H1 (cell line): ENCODE results near the gene TCERG1. TPM values are rescaled to one million over a fixed set of nuclear protein-coding genes. Genes with fewer than 3 reads are reported as not detected.

Source experiments
- CTCF ChIA-PET: fragments of 300-600 bp; sonication (Branson Sonifier 250); formaldehyde crosslinking; loops from one replicate; lab custom pipeline; 2021; ENCODE audit not compliant: partially characterized antibody; lab: Charles Lee
- POLR2A ChIA-PET: fragments of 300-600 bp; sonication (Branson Sonifier 250); formaldehyde crosslinking; loops from one replicate; lab custom pipeline; 2021; ENCODE audit warnings: inconsistent platforms; ENCODE audit not compliant: partially characterized antibody; lab: Charles Lee
- DNase-seq, 2 experiments: peaks; one replicate each; pipeline versions ENCODE4 v3.0.0 to v3.0.0-alpha.2; 2010 to 2022; ENCODE audit warnings: low spot score in 2 of 2, low read depth in 1 of 2, mixed read lengths in 1 of 2
- FAIRE-seq: peaks from 2 replicates; lab custom pipeline; 2011; peaks lifted over from hg19 to GRCh38; lab: Jason Lieb, UNC
- H2AFZ ChIP-seq: 2 replicates; pipeline ENCODE4 v1.8.1; 2012; ENCODE audit warnings: low read length, inconsistent platforms
- H2AK5ac ChIP-seq: 2 replicates; pipeline ENCODE4 v1.6.1; 2013; ENCODE audit warnings: low read depth, low read length
- H2BK120ac ChIP-seq: replicated peaks from 2 replicates; pipeline ENCODE3; 2013; ENCODE audit warnings: low read depth, low read length, inconsistent platforms
- H2BK12ac ChIP-seq: 2 replicates; pipeline ENCODE4 v1.6.1; 2013; ENCODE audit warnings: low read depth, low read length
- H2BK15ac ChIP-seq: 2 replicates; pipeline ENCODE4 v1.6.1; 2013; ENCODE audit warnings: low read length
- H2BK20ac ChIP-seq: 2 replicates; pipeline ENCODE4 v1.6.1; 2013; ENCODE audit warnings: low read length
- H2BK5ac ChIP-seq: 2 replicates; pipeline ENCODE4 v1.6.1; 2013; ENCODE audit warnings: low read depth, low read length
- H3K14ac ChIP-seq: 2 replicates; pipeline ENCODE4 v1.6.1; 2013; ENCODE audit warnings: inconsistent platforms; ENCODE audit not compliant: insufficient read length
- H3K18ac ChIP-seq: 2 replicates; pipeline ENCODE4 v1.6.1; 2013; ENCODE audit warnings: low read length; ENCODE audit errors: extremely low read depth
- H3K23ac ChIP-seq: 2 replicates; pipeline ENCODE4 v1.6.1; 2013; ENCODE audit warnings: inconsistent platforms; ENCODE audit not compliant: insufficient read length
- H3K23me2 ChIP-seq: 2 replicates; pipeline ENCODE4 v1.6.1; 2013; ENCODE audit warnings: low read depth, low read length
- H3K27ac ChIP-seq: 2 replicates; pipeline ENCODE4 v1.6.1; 2011; ENCODE audit warnings: low read depth, low read length, inconsistent platforms
- H3K27me3 ChIP-seq, 4 experiments: replicated peaks in 1 of 4; 1 replicate in 1 of 4; 2 replicates in 3 of 4; pipeline versions ENCODE4 v1.6.1 to v1.8.1; 2011 to 2013; ENCODE audit warnings: low read length in 3 of 4, mild to moderate bottlenecking in 3 of 4, inconsistent platforms in 2 of 4, mixed read lengths in 2 of 4, moderate library complexity in 1 of 4; ENCODE audit not compliant: control insufficient read depth in 3 of 4, insufficient read depth in 3 of 4; ENCODE audit errors: extremely low read depth in 1 of 4
- H3K36me3 ChIP-seq, 4 experiments: 2 replicates each; pipeline versions ENCODE4 v1.6.1 to v1.8.1; 2011 to 2013; ENCODE audit warnings: mild to moderate bottlenecking in 4 of 4, low read length in 3 of 4, moderate library complexity in 2 of 4, control low read depth in 1 of 4, inconsistent platforms in 1 of 4; ENCODE audit not compliant: insufficient read depth in 4 of 4, control insufficient read depth in 2 of 4
- H3K4ac ChIP-seq: replicated peaks from 2 replicates; pipeline ENCODE3; 2013; ENCODE audit warnings: low read length, low read depth, mixed read lengths, inconsistent platforms; ENCODE audit not compliant: insufficient read length
- H3K4me1 ChIP-seq, 4 experiments: replicated peaks in 1 of 4; 1 replicate in 1 of 4; 2 replicates in 3 of 4; pipeline versions ENCODE4 v1.6.1 to v1.8.1; 2011 to 2013; ENCODE audit warnings: low read length in 3 of 4, inconsistent platforms in 2 of 4, mixed read lengths in 1 of 4; ENCODE audit not compliant: insufficient read depth in 4 of 4, control insufficient read depth in 3 of 4
- H3K4me2 ChIP-seq, 2 experiments: 2 replicates each; pipeline versions ENCODE4 v1.6.1 to v1.8.1; 2011 to 2013; ENCODE audit warnings: low read depth in 2 of 2, low read length in 2 of 2, control low read depth in 1 of 2, inconsistent platforms in 1 of 2, mild to moderate bottlenecking in 1 of 2; ENCODE audit not compliant: insufficient read depth in 1 of 2
- H3K4me3 ChIP-seq, 4 experiments: fragments of 200-600, 300-600 bp in 1 of 4; sonication (generic), shearing (Covaris generic), sonication (Bioruptor Twin) in 1 of 4; 2 replicates each; pipeline versions ENCODE4 v1.5.1 to v1.8.1; 2011 to 2016; ENCODE audit warnings: low read length in 4 of 4, low read depth in 3 of 4, control low read depth in 2 of 4, inconsistent platforms in 2 of 4, mild to moderate bottlenecking in 2 of 4, mixed read lengths in 1 of 4, moderate library complexity in 1 of 4; ENCODE audit not compliant: insufficient read depth in 2 of 4; ENCODE audit errors: extremely low read depth in 1 of 4
- H3K56ac ChIP-seq: replicated peaks from 2 replicates; pipeline ENCODE3; 2013; ENCODE audit warnings: low read depth, mild to moderate bottlenecking, mixed read lengths, low read length, inconsistent platforms; ENCODE audit not compliant: insufficient read length
- H3K79me1 ChIP-seq: 2 replicates; pipeline ENCODE4 v1.6.1; 2013; ENCODE audit warnings: low read depth, low read length, control low read depth
- H3K79me2 ChIP-seq, 2 experiments: 2 replicates each; pipeline versions ENCODE4 v1.6.1 to v1.8.1; 2012 to 2013; ENCODE audit warnings: low read length in 2 of 2, mild to moderate bottlenecking in 2 of 2, inconsistent platforms in 1 of 2; ENCODE audit not compliant: insufficient read depth in 2 of 2, control insufficient read depth in 1 of 2
- H3K9ac ChIP-seq, 4 experiments: replicated peaks in 1 of 4; 1 replicate in 1 of 4; 2 replicates in 3 of 4; pipeline versions ENCODE4 v1.6.1 to v1.8.1; 2011 to 2013; ENCODE audit warnings: low read depth in 3 of 4, low read length in 3 of 4, control low read depth in 2 of 4, mild to moderate bottlenecking in 2 of 4, moderate library complexity in 2 of 4, inconsistent platforms in 1 of 4; ENCODE audit errors: extremely low read depth in 1 of 4
- H3K9me3 ChIP-seq, 2 experiments: 2 replicates each; pipeline versions ENCODE4 v1.6.1 to v1.8.1; 2012 to 2013; ENCODE audit warnings: mild to moderate bottlenecking in 2 of 2, moderate library complexity in 2 of 2, control low read depth in 1 of 2, inconsistent platforms in 1 of 2, low read depth in 1 of 2, low read length in 1 of 2, mixed read lengths in 1 of 2; ENCODE audit not compliant: insufficient read depth in 2 of 2
- H4K20me1 ChIP-seq, 2 experiments: replicated peaks in 1 of 2; 2 replicates each; pipeline versions ENCODE3 to v1.8.1; 2011 to 2013; ENCODE audit warnings: inconsistent platforms in 2 of 2, low read length in 2 of 2, mild to moderate bottlenecking in 1 of 2; ENCODE audit not compliant: insufficient read depth in 2 of 2, control insufficient read depth in 1 of 2
- H4K5ac ChIP-seq: 2 replicates; pipeline ENCODE4 v1.6.1; 2013; ENCODE audit warnings: low read length, low read depth, mixed read lengths, inconsistent platforms; ENCODE audit not compliant: insufficient read length
- H4K8ac ChIP-seq: 2 replicates; pipeline ENCODE4 v1.8.0; 2013; ENCODE audit warnings: mild to moderate bottlenecking, moderate library complexity, low read length, inconsistent platforms; ENCODE audit not compliant: insufficient read depth; ENCODE audit errors: extremely low read depth
- H4K91ac ChIP-seq: replicated peaks from 2 replicates; pipeline ENCODE3; 2013; ENCODE audit warnings: low read length, mixed read lengths, inconsistent platforms; ENCODE audit not compliant: insufficient read length
- ASH2L ChIP-seq: fragments of 200-600, 300-600 bp; sonication (generic); IDR thresholded peaks from one replicate; pipeline ENCODE4 v1.7.1; 2017; ENCODE audit warnings: low read length
- ATF2 ChIP-seq: IDR thresholded peaks from 2 replicates; pipeline ENCODE4 v1.6.1; 2012; ENCODE audit warnings: low read length, inconsistent platforms
- BACH1 ChIP-seq: IDR thresholded peaks from 2 replicates; pipeline ENCODE4 v1.6.1; 2012; ENCODE audit warnings: low read length, improper control_type of control experiment
- BCL11A ChIP-seq, 2 experiments: IDR thresholded peaks; one replicate each; pipeline ENCODE4 v1.6.1; 2011; ENCODE audit warnings: low read depth in 2 of 2, low read length in 2 of 2, mild to moderate bottlenecking in 2 of 2
- CEBPB ChIP-seq: IDR thresholded peaks from 2 replicates; pipeline ENCODE4 v1.6.1; 2012; ENCODE audit warnings: low read depth, low read length
- CHD2 ChIP-seq: IDR thresholded peaks from 2 replicates; pipeline ENCODE4 v1.6.1; 2012; ENCODE audit warnings: low read length, improper control_type of control experiment
- RXRA ChIP-seq: IDR thresholded peaks from 2 replicates; pipeline ENCODE4 v1.6.1; 2011; ENCODE audit warnings: low read depth, mild to moderate bottlenecking, low read length, moderate library complexity; ENCODE audit not compliant: insufficient read depth
- SP4 ChIP-seq: IDR thresholded peaks from 2 replicates; pipeline ENCODE4 v1.6.1; 2012; ENCODE audit warnings: low read length, inconsistent platforms
- WGBS, 2 experiments: shearing (Covaris generic) in 1 of 2; methylation state at CpG; one replicate each; pipeline versions ENCODE4 v1.1.6 to v1.1.7; 2013 to 2015; ENCODE audit warnings: low lambda C conversion rate in 2 of 2, mixed read lengths in 2 of 2, inconsistent platforms in 1 of 2, low coverage in 1 of 2, missing lambda C conversion rate in 1 of 2; ENCODE audit not compliant: insufficient replicate concordance in 2 of 2, insufficient coverage in 1 of 2, insufficient read length in 1 of 2; ENCODE audit errors: extremely low coverage in 1 of 2, missing lambda C conversion rate in 1 of 2; 5-methylcytosine and 5-hydroxymethylcytosine counted together
- polyA plus RNA-seq, 7 experiments: library from polyadenylated mRNA; depleted of rRNA in 3 of 7; stranded (reverse) in 5 of 7; unstranded in 2 of 7; fragments of >200 nt in 5 of 7; fragments of 200-250 nt in 2 of 7; gene quantifications; 1 replicate in 5 of 7; 2 replicates in 1 of 7; 4 replicates in 1 of 7; pipeline versions ENCODE4 v1.2.1 to v1.2.3, GENCODE V29; 2011 to 2013; ENCODE audit warnings: missing spikeins in 2 of 7, mixed read lengths in 2 of 7
- total RNA-seq: library from RNA; stranded (reverse); fragmentation: NEBNext Ultra II Directional; extraction: Animal tissue kit (Norgen Biotek cat#: 25700); gene quantifications from 2 replicates; pipeline ENCODE4 v1.2.1, GENCODE V29; 2021

Gene TCERG1
- total and polyA plus RNA-seq, 2 of the 8 experiments (the other 6 are each of a cell fraction or from before 2014, with no cell fraction given) = 105 to 122 TPM

GRCh38 chr5:146529984-146530383 is 82.9 kb downstream of the TCERG1 start:
- no peak for TF ChIP-seq CEBPB
- TF ChIP-seq SP4 = no peak
- TF ChIP-seq RXRA = no peak
- no peak for TF ChIP-seq CHD2
- TF ChIP-seq BACH1 = no peak
- TF ChIP-seq ASH2L = no peak
- no peak for TF ChIP-seq BCL11A (IDR thresholded peaks at IDR 0.05; ENCODE audit: low read depth in 2 of 2, low read length in 2 of 2)
- TF ChIP-seq ATF2 = no peak

More at GRCh38 chr5:146529984-146530383, 82.9 kb downstream of the TCERG1 start:
- Histone ChIP-seq H3K18ac (no peak overlapping the region), H4K8ac (no peak overlapping the region), H3K14ac (no peak overlapping the region), H3K27me3 (no peaks in the 10 kb centered on the region), H2BK120ac (no peak overlapping the region), H3K27ac (no peak overlapping the region), H3K79me2 (no peaks in the 10 kb centered on the region), H2BK15ac (no peak overlapping the region), H4K5ac (no peak overlapping the region), H4K91ac (no peak overlapping the region), H3K56ac (no peak overlapping the region), H2BK5ac (no peak overlapping the region), H3K4me2 (no peak overlapping the region), H2AFZ (no peak overlapping the region), H3K9ac (no peak overlapping the region), H2BK12ac (no peak overlapping the region), H3K79me1 (no peaks in the 10 kb centered on the region), H2BK20ac (no peak overlapping the region), H2AK5ac (no peak overlapping the region), H3K23me2 (no peaks in the 10 kb centered on the region), H4K20me1 (no peaks in the 10 kb centered on the region), H3K4ac (no peak overlapping the region), H3K4me3 (no peak overlapping the region), H3K9me3 (no peaks in the 10 kb centered on the region), H3K36me3 (no peaks in the 10 kb centered on the region), H3K4me1 (peaks cover 0 to 7% (median 3%) of the 10 kb centered on the region in 4 experiments; a peak in 4 of 7 replicates), H3K23ac (no peak overlapping the region)
- ChIA-PET CTCF (interaction anchor here (1.1 to 6.5 kb wide), 6 partner anchors 9 to 660 kb away, joined by 3 to 87 read pairs (median 4); no protein-coding TSS in a partner anchor), POLR2A (no interaction called here)
- WGBS, 2 experiments = 81% methylated on average over 2 of the region's 2 CpGs; no CpG with 5 or more reads in 1 of the 2 experiments
- DNase-seq (no peak), FAIRE-seq (no peak)
